Esophagus squamous epithelium (tissue), 5 donors: ENCODE measurements around the gene WWOX. TPM values are rescaled to one million over a fixed set of nuclear protein-coding genes. Genes with fewer than 3 reads are reported as not detected.

Source experiments
- DNase-seq: peaks from one replicate; lab custom pipeline; 2025; lab: John Stamatoyannopoulos, UW
- H3K27ac ChIP-seq, 4 donors: fragments of 200-600 bp; sonication (generic); one replicate each; pipeline ENCODE4 v1.5.1; 2016 to 2019; ENCODE audit warnings: mild to moderate bottlenecking in 1 of 4
- H3K27me3 ChIP-seq, 4 donors: fragments of 200-600 bp; sonication (generic); 1 replicate in 3 of 4; 2 replicates in 1 of 4; pipeline versions ENCODE4 v1.5.1 to v1.6.0; 2017 to 2021; ENCODE audit warnings: antibody characterized with exemption in 1 of 4
- H3K36me3 ChIP-seq, 3 donors: fragments of 200-600 bp; sonication (generic); one replicate each; pipeline ENCODE4 v1.5.1; 2016 to 2019
- H3K4me1 ChIP-seq, 3 donors: fragments of 200-600 bp; sonication (generic); one replicate each; pipeline ENCODE4 v1.5.1; 2017 to 2019
- H3K4me3 ChIP-seq, 4 donors: fragments of 200-600 bp; sonication (generic); 1 replicate in 3 of 4; 2 replicates in 1 of 4; pipeline ENCODE4 v1.5.1; 2016 to 2019; ENCODE audit warnings: mild to moderate bottlenecking in 2 of 4, moderate library complexity in 1 of 4
- H3K9me3 ChIP-seq, 3 donors: fragments of 200-600 bp; sonication (generic); one replicate each; pipeline ENCODE4 v1.5.1; 2016 to 2019
- POLR2A ChIP-seq, 4 donors: fragments of 450-650 bp; IDR thresholded peaks; one replicate each; pipeline ENCODE4 v1.6.1; 2017; ENCODE audit warnings: antibody characterized with exemption in 4 of 4, mild to moderate bottlenecking in 4 of 4, moderate library complexity in 3 of 4
- WGBS, 2 donors: methylation state at CpG; one replicate each; pipeline ENCODE4 v1.1.5; 2018; 5-methylcytosine and 5-hydroxymethylcytosine counted together
- intact Hi-C: fragments of 100-400 bp; cut with DNase I; formaldehyde crosslinking; loops from one replicate; pipeline ENCODE4 v1.15.0; 2022
- total RNA-seq, 4 donors: library from RNA; depleted of rRNA; stranded (reverse); fragments of >200 nt; gene quantifications; one replicate each; pipeline ENCODE4 v1.1.0, GENCODE V29; 2016
- TF ChIP-seq, protein P1 (sequence below), 6 experiments: fragments of 450-650 bp in 4 of 6; fragments of 200-600 bp in 2 of 6; sonication (generic) in 2 of 6; IDR thresholded peaks; one replicate each; pipeline ENCODE4 v1.5.1; 2016 to 2019; ENCODE audit warnings: antibody characterized with exemption in 6 of 6, mild to moderate bottlenecking in 4 of 6, moderate library complexity in 4 of 6
- donor health status: DM: yes; HTN: yes; CAD: no.

WWOX gene
- total RNA-seq, 4 donors from 2014 or later: 20.9 to 31.1 (median 27.5) TPM

DNA sequence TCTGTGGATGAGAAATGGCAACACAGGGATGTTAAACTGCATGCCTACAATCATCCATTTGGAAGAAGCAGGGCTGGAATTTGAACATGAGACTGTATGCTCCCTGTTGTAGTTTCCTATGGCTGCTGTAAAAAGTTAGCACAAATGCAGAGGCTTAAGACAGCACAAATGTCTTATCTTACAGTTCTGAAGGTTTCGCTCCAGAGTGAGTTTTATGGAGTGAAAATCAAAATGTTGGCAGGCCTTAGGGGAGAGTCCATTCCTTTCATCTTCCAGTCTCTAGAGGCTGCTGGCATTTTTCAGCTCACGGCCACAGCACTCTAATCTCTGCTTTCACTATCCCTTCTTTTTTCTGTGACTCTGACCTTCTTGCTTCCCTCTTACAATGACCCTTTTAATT lies 660.1 kb downstream of the WWOX start:
- H3K9me3 ChIP-seq: no peaks in the 10 kb centered on the region
- H3K4me1 ChIP-seq: peaks cover 0 to 13% (median 4%) of the 10 kb centered on the region in 3 donors
- H3K27me3 ChIP-seq: no peaks in the 10 kb centered on the region
- no peak for DNase-seq
- H3K27ac ChIP-seq: no peak overlapping the region
- intact Hi-C loops: no loop called here
- TF ChIP-seq, protein P1, sequence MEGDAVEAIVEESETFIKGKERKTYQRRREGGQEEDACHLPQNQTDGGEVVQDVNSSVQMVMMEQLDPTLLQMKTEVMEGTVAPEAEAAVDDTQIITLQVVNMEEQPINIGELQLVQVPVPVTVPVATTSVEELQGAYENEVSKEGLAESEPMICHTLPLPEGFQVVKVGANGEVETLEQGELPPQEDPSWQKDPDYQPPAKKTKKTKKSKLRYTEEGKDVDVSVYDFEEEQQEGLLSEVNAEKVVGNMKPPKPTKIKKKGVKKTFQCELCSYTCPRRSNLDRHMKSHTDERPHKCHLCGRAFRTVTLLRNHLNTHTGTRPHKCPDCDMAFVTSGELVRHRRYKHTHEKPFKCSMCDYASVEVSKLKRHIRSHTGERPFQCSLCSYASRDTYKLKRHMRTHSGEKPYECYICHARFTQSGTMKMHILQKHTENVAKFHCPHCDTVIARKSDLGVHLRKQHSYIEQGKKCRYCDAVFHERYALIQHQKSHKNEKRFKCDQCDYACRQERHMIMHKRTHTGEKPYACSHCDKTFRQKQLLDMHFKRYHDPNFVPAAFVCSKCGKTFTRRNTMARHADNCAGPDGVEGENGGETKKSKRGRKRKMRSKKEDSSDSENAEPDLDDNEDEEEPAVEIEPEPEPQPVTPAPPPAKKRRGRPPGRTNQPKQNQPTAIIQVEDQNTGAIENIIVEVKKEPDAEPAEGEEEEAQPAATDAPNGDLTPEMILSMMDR (IDR thresholded peaks at IDR 0.05): no peak
- TF ChIP-seq POLR2A (IDR thresholded peaks at IDR 0.05): no peak
- WGBS, 2 donors: 60 to 86% methylated on average over 2 of the region's 2 CpGs
- H3K36me3 ChIP-seq: no peaks in the 10 kb centered on the region
- no peak overlapping the region for H3K4me3 ChIP-seq

- intact Hi-C loops: no loop called here
- H3K9me3 ChIP-seq: no peaks in the 10 kb centered on the region
- 97 to 100% methylated on average over 3 of the region's 5 CpGs for WGBS, 2 donors
- TF ChIP-seq, protein P1 (IDR thresholded peaks at IDR 0.05): no peak
- no peak for TF ChIP-seq POLR2A (IDR thresholded peaks at IDR 0.05)
- no peak overlapping the region for H3K27ac ChIP-seq
- no peak overlapping the region for H3K4me3 ChIP-seq
- no peaks in the 10 kb centered on the region for H3K36me3 ChIP-seq
- no peak for DNase-seq
- no peaks in the 10 kb centered on the region for H3K27me3 ChIP-seq
- H3K4me1 ChIP-seq: peaks cover 0 to 8% (median 0%) of the 10 kb centered on the region in 3 donors
These were observed 661.2 kb downstream of the WWOX start for GRCh38 chr16:78760611-78761010.

DNA sequence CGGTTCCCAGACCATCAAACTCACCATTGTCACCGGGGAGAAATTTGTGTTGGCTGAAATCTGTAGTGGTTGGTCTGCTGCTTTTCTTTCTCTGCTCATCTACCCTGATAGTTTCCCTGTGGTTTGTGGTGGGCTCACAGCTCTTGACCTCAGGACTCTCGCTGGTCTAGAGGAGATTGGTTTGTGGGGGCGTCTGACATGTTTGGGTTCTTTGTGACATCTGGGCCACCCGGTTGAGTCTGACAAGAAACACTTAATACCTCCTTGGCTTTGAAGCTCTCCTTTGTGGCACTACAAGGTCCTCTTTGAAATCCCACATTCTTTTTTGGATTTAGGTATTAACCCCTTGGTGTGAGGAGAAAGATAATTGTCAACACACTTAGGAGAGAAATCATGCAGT lies 662.0 kb downstream of the WWOX start:
- no peak for DNase-seq
- no peaks in the 10 kb centered on the region for H3K9me3 ChIP-seq
- no peak overlapping the region for H3K27ac ChIP-seq
- no peaks in the 10 kb centered on the region for H3K27me3 ChIP-seq
- H3K4me3 ChIP-seq: no peak overlapping the region
- H3K36me3 ChIP-seq: no peaks in the 10 kb centered on the region
- H3K4me1 ChIP-seq: peaks cover 0 to under 1% (median 0%) of the 10 kb centered on the region in 3 donors
- TF ChIP-seq POLR2A (IDR thresholded peaks at IDR 0.05): no peak
- TF ChIP-seq, protein P1 (IDR thresholded peaks at IDR 0.05): no peak
- WGBS, 2 donors: 79 to 82% methylated on average over 5 of the region's 5 CpGs
- intact Hi-C loops: no loop called here

- no peak overlapping the region for H3K4me3 ChIP-seq
These were observed 662.8 kb downstream of the WWOX start for GRCh38 chr16:78762222-78762621.

DNA sequence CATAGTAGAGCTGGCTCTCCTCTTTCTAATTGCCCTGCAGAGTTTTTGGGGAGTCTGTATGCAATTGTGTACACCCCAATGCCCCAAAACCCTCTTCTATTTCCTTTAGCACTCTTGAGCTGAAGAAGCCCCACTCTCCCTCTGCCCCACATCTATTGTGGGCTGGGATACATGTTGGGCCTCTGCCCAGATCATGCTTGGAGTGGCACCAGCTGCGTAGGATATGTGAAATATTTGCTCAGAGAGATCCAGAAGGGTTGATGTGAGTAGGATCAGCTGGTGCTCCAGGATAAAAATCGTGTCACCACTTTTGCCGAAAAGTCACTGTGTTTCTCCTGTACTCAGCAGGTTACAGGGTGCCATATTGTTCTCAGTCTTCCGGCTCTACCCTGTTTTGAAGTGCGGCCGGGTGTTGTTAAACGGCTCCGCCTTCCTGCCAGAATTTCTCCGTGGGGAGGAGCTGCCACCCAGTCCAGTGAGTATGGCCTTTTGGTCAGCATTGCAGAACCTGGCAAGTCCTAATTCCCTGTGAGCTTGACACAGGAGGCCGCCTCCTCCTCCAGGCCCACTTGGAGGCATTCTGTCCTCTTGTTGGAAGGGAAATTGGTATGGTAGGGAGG lies 664.5 kb downstream of the WWOX start:
- DNase-seq: no peak
- no peaks in the 10 kb centered on the region for H3K9me3 ChIP-seq
- H3K27me3 ChIP-seq: no peaks in the 10 kb centered on the region
- H3K36me3 ChIP-seq: no peaks in the 10 kb centered on the region
- TF ChIP-seq, protein P1 (IDR thresholded peaks at IDR 0.05): no peak
- TF ChIP-seq POLR2A (IDR thresholded peaks at IDR 0.05): no peak
- intact Hi-C loops: no loop called here
- peaks cover 0 to 3% (median 0%) of the 10 kb centered on the region in 3 donors for H3K4me1 ChIP-seq
- H3K27ac ChIP-seq: peak overlapping the region in 2 of 4 donors; percentile 21 to 50
- H3K4me3 ChIP-seq: no peak overlapping the region
- 72 to 78% methylated on average over 10 of the region's 10 CpGs for WGBS, 2 donors

More at GRCh38 chr16:78762222-78762621, 662.8 kb downstream of the WWOX start:
- no peak for DNase-seq
- intact Hi-C loops: no loop called here
- WGBS, 2 donors: 71% methylated on average over 1 of the region's 6 CpGs; no CpG with 5 or more reads in 1 of the 2 donors
- Histone ChIP-seq H3K9me3 (no peaks in the 10 kb centered on the region), H3K4me1 (no peaks in the 10 kb centered on the region), H3K36me3 (no peaks in the 10 kb centered on the region), H3K27me3 (no peaks in the 10 kb centered on the region), H3K27ac (no peak overlapping the region)
- no peak for TF ChIP-seq POLR2A (IDR thresholded peaks at IDR 0.05)
- TF ChIP-seq, protein P1 (IDR thresholded peaks at IDR 0.05): no peak
